GM12878 (cell line): ENCODE data around the gene CACNA2D2.

Experiments used
- BRCA1 ChIP-seq: IDR thresholded peaks from 2 replicates; pipeline ENCODE4 v1.6.1; 2011; ENCODE audit warnings: low read depth, low read length, improper control_type of control experiment
- CTCF ChIP-seq, 3 experiments: IDR thresholded peaks in 2 of 3; conservative IDR thresholded peaks in 1 of 3; 2 replicates each; pipeline ENCODE4 v1.5.1; 2011; ENCODE audit warnings: low read depth in 3 of 3, low read length in 3 of 3, mild to moderate bottlenecking in 3 of 3, control low read depth in 2 of 3, moderate library complexity in 2 of 3, inconsistent platforms in 1 of 3, mixed read lengths in 1 of 3; ENCODE audit not compliant: control insufficient read depth in 2 of 3, insufficient read depth in 1 of 3; ENCODE audit errors: extremely low read depth in 1 of 3
- HDAC2 ChIP-seq: fragments of 200-600 bp; sonication (generic); IDR thresholded peaks from 2 replicates; pipeline ENCODE4 v1.6.1; 2017
- NFXL1 ChIP-seq: fragments of 450-650 bp; IDR thresholded peaks from 2 replicates; pipeline ENCODE4 v1.6.1; 2017; ENCODE audit warnings: antibody characterized with exemption, mild to moderate bottlenecking, borderline replicate concordance
- POLR2A ChIP-seq: IDR thresholded peaks from 2 replicates; pipeline ENCODE4 v1.6.1; 2011; ENCODE audit warnings: low read depth, mild to moderate bottlenecking, low read length
- RAD21 ChIP-seq: IDR thresholded peaks from 2 replicates; pipeline ENCODE4 v1.6.1; 2011; ENCODE audit warnings: mild to moderate bottlenecking, low read depth, low read length, moderate library complexity; ENCODE audit not compliant: insufficient read depth
- REST ChIP-seq: IDR thresholded peaks from 2 replicates; pipeline ENCODE4 v1.6.1; 2012; ENCODE audit warnings: mild to moderate bottlenecking, low read depth, low read length
- RFX5 ChIP-seq: IDR thresholded peaks from 2 replicates; pipeline ENCODE4 v1.6.1; 2011; ENCODE audit warnings: low read depth, low read length, improper control_type of control experiment
- TF ChIP-seq, protein P1 (sequence below): fragments of 450-650 bp; IDR thresholded peaks from 2 replicates; pipeline ENCODE4 v1.6.1; 2017; ENCODE audit warnings: mild to moderate bottlenecking

GRCh38 chr3:50454481-50455070 lies 48.9 kb downstream of the CACNA2D2 start:
- TF ChIP-seq REST: no peak
- no peak for TF ChIP-seq RAD21
- TF ChIP-seq, protein P1, sequence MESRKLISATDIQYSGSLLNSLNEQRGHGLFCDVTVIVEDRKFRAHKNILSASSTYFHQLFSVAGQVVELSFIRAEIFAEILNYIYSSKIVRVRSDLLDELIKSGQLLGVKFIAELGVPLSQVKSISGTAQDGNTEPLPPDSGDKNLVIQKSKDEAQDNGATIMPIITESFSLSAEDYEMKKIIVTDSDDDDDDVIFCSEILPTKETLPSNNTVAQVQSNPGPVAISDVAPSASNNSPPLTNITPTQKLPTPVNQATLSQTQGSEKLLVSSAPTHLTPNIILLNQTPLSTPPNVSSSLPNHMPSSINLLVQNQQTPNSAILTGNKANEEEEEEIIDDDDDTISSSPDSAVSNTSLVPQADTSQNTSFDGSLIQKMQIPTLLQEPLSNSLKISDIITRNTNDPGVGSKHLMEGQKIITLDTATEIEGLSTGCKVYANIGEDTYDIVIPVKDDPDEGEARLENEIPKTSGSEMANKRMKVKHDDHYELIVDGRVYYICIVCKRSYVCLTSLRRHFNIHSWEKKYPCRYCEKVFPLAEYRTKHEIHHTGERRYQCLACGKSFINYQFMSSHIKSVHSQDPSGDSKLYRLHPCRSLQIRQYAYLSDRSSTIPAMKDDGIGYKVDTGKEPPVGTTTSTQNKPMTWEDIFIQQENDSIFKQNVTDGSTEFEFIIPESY: no peak
- no peak for TF ChIP-seq RFX5
- no peak for TF ChIP-seq BRCA1
- no peak for TF ChIP-seq CTCF (IDR thresholded peaks at IDR 0.05 in 2 of 3, conservative IDR thresholded peaks at IDR 0.05 in 1 of 3; ENCODE audit: control insufficient read depth in 2 of 3, extremely low read depth in 1 of 3, insufficient read depth in 1 of 3, low read depth in 3 of 3, low read length in 3 of 3)
- TF ChIP-seq HDAC2: no peak
- no peak for TF ChIP-seq POLR2A
- no peak for TF ChIP-seq NFXL1
